MG63 (cell line): Measurements from ENCODE around the gene STK32B. TPM values are rescaled to one million over a fixed set of nuclear protein-coding genes. Genes with fewer than 3 reads are reported as not detected.
"Not testable (repeated sequence)": the region's sequence is repeated elsewhere in the genome, so short reads cannot be mapped to it uniquely, and the experiment has no call there.

Source experiments
- DNase-seq: peaks from one replicate; pipeline ENCODE4 v3.0.0-alpha.2; 2020
- H3K27me3 ChIP-seq: fragments of 250-450 bp; sonication (Bioruptor Pico); 2 replicates; pipeline ENCODE4 v1.5.1; 2020; ENCODE audit warnings: mild to moderate bottlenecking, moderate library complexity
- H3K36me3 ChIP-seq: fragments of 250-450 bp; sonication (Bioruptor Pico); 2 replicates; pipeline ENCODE4 v1.5.1; 2020; ENCODE audit warnings: mild to moderate bottlenecking, moderate library complexity
- H3K4me3 ChIP-seq: fragments of 250-450 bp; sonication (Bioruptor Pico); 2 replicates; pipeline ENCODE4 v1.5.1; 2020; ENCODE audit warnings: mild to moderate bottlenecking, moderate library complexity
- H3K9me3 ChIP-seq: fragments of 250-450 bp; sonication (Bioruptor Pico); 2 replicates; pipeline ENCODE4 v1.5.1; 2020; ENCODE audit warnings: mild to moderate bottlenecking, moderate library complexity
- total RNA-seq: library from RNA; depleted of rRNA; stranded (reverse); fragments of >200 nt; shearing (Covaris generic); gene quantifications from 2 replicates; pipeline ENCODE4 v1.2.3, GENCODE V29; 2014; ENCODE audit warnings: low replicate concordance

STK32B gene
- total RNA-seq, 1 experiment from 2014 or later: not detected

GRCh38 chr4:5222951-5223350 is 171.7 kb downstream of the STK32B start:
- no peak overlapping the region for H3K4me3 ChIP-seq
- H3K27me3 ChIP-seq: no peaks in the 10 kb centered on the region
- no peaks in the 10 kb centered on the region for H3K36me3 ChIP-seq
- no peaks in the 10 kb centered on the region for H3K9me3 ChIP-seq
- DNase-seq: no peak

- no peaks in the 10 kb centered on the region for H3K27me3 ChIP-seq
- no peak for DNase-seq
- no peak overlapping the region for H3K4me3 ChIP-seq
- H3K9me3 ChIP-seq: no peaks in the 10 kb centered on the region
- no peaks in the 10 kb centered on the region for H3K36me3 ChIP-seq
Measured at GRCh38 chr4:5224340-5224739, 173.1 kb downstream of the STK32B start.

- Histone ChIP-seq H3K4me3 (no peak overlapping the region), H3K27me3 (no peaks in the 10 kb centered on the region), H3K9me3 (no peaks in the 10 kb centered on the region), H3K36me3 (no peaks in the 10 kb centered on the region)
- DNase-seq: no peak
Measured at GRCh38 chr4:5232549-5232948, 181.3 kb downstream of the STK32B start.

GRCh38 chr4:5237086-5237660 is 185.9 kb downstream of the STK32B start:
- DNase-seq: no peak
- no peaks in the 10 kb centered on the region for H3K27me3 ChIP-seq
- H3K36me3 ChIP-seq: no peaks in the 10 kb centered on the region
- no peaks in the 10 kb centered on the region for H3K9me3 ChIP-seq
- no peak overlapping the region for H3K4me3 ChIP-seq

- Histone ChIP-seq H3K9me3 (no peaks in the 10 kb centered on the region), H3K4me3 (no peak overlapping the region), H3K36me3 (no peaks in the 10 kb centered on the region), H3K27me3 (no peaks in the 10 kb centered on the region)
- no peak for DNase-seq
Measured at GRCh38 chr4:5238173-5238572, 186.9 kb downstream of the STK32B start.

- H3K9me3 ChIP-seq, DNase-seq, H3K4me3 ChIP-seq, H3K36me3 ChIP-seq, H3K27me3 ChIP-seq: not testable (repeated sequence)
Measured at GRCh38 chr4:5247061-5247460, 195.8 kb downstream of the STK32B start.

GRCh38 chr4:5247735-5248134 is 196.5 kb downstream of the STK32B start:
- Histone ChIP-seq H3K36me3 (no peaks in the 10 kb centered on the region), H3K27me3 (no peaks in the 10 kb centered on the region), H3K4me3 (no peak overlapping the region), H3K9me3 (no peaks in the 10 kb centered on the region)
- DNase-seq: no peak

- DNase-seq: no peak
- Histone ChIP-seq H3K4me3 (no peak overlapping the region), H3K27me3 (no peaks in the 10 kb centered on the region), H3K9me3 (no peaks in the 10 kb centered on the region), H3K36me3 (no peaks in the 10 kb centered on the region)
Measured at GRCh38 chr4:5249727-5250126, 198.4 kb downstream of the STK32B start.

- H3K9me3 ChIP-seq, DNase-seq, H3K27me3 ChIP-seq, H3K4me3 ChIP-seq, H3K36me3 ChIP-seq: not testable (repeated sequence)
Measured at GRCh38 chr4:5250536-5250935, 199.3 kb downstream of the STK32B start.

- Histone ChIP-seq H3K4me3 (no peak overlapping the region), H3K27me3 (no peaks in the 10 kb centered on the region), H3K36me3 (no peaks in the 10 kb centered on the region), H3K9me3 (no peaks in the 10 kb centered on the region)
- DNase-seq: no peak
Measured at GRCh38 chr4:5256421-5256820, 205.1 kb downstream of the STK32B start.

GRCh38 chr4:5257086-5257485 is 205.8 kb downstream of the STK32B start:
- H3K4me3 ChIP-seq: no peak overlapping the region

GRCh38 chr4:5259471-5259870 is 208.2 kb downstream of the STK32B start:
- no peak overlapping the region for H3K4me3 ChIP-seq
- DNase-seq: no peak
- no peaks in the 10 kb centered on the region for H3K27me3 ChIP-seq
- no peaks in the 10 kb centered on the region for H3K36me3 ChIP-seq
- no peaks in the 10 kb centered on the region for H3K9me3 ChIP-seq

More at GRCh38 chr4:5257086-5257485, 205.8 kb downstream of the STK32B start:
- Histone ChIP-seq H3K9me3 (no peaks in the 10 kb centered on the region), H3K27me3 (no peaks in the 10 kb centered on the region), H3K36me3 (no peaks in the 10 kb centered on the region)
- DNase-seq: no peak

GRCh38 chr4:5260121-5260520 is 208.8 kb downstream of the STK32B start:
- Histone ChIP-seq H3K4me3 (no peak overlapping the region), H3K27me3 (no peaks in the 10 kb centered on the region), H3K9me3 (no peaks in the 10 kb centered on the region), H3K36me3 (no peaks in the 10 kb centered on the region)
- no peak for DNase-seq

- H3K4me3 ChIP-seq: no peak overlapping the region
- H3K9me3 ChIP-seq: no peaks in the 10 kb centered on the region
- no peaks in the 10 kb centered on the region for H3K27me3 ChIP-seq
- no peaks in the 10 kb centered on the region for H3K36me3 ChIP-seq
- no peak for DNase-seq
Measured at GRCh38 chr4:5261866-5262265, 210.6 kb downstream of the STK32B start.

GRCh38 chr4:5266991-5267390 is 215.7 kb downstream of the STK32B start:
- DNase-seq: no peak
- no peaks in the 10 kb centered on the region for H3K9me3 ChIP-seq
- no peaks in the 10 kb centered on the region for H3K27me3 ChIP-seq
- no peaks in the 10 kb centered on the region for H3K36me3 ChIP-seq
- H3K4me3 ChIP-seq: no peak overlapping the region

- no peak overlapping the region for H3K4me3 ChIP-seq
- no peak for DNase-seq
Measured at GRCh38 chr4:5267408-5267807, 216.1 kb downstream of the STK32B start.

GRCh38 chr4:5276475-5277075 is 225.3 kb downstream of the STK32B start:
- no peaks in the 10 kb centered on the region for H3K9me3 ChIP-seq
- H3K27me3 ChIP-seq: no peaks in the 10 kb centered on the region
- H3K36me3 ChIP-seq: no peaks in the 10 kb centered on the region
- H3K4me3 ChIP-seq: no peak overlapping the region
- peak; percentile 1 for DNase-seq

More at GRCh38 chr4:5267408-5267807, 216.1 kb downstream of the STK32B start:
- Histone ChIP-seq H3K27me3 (no peaks in the 10 kb centered on the region), H3K9me3 (no peaks in the 10 kb centered on the region), H3K36me3 (no peaks in the 10 kb centered on the region)

- no peaks in the 10 kb centered on the region for H3K9me3 ChIP-seq
- no peaks in the 10 kb centered on the region for H3K27me3 ChIP-seq
- H3K36me3 ChIP-seq: no peaks in the 10 kb centered on the region
- DNase-seq: no peak
- no peak overlapping the region for H3K4me3 ChIP-seq
Measured at GRCh38 chr4:5277079-5277478, 225.8 kb downstream of the STK32B start.
